ENCODE data around the gene PPP1CA. TPM values are rescaled to one million over a fixed set of nuclear protein-coding genes. Genes with fewer than 3 reads are reported as not detected.
A peak's percentile ranks its signal among the peaks of the same experiment; 100 is the strongest.

Gene PPP1CA
- total RNA-seq, 2 experiments from 2014 or later = 202 to 204 TPM

DNA sequence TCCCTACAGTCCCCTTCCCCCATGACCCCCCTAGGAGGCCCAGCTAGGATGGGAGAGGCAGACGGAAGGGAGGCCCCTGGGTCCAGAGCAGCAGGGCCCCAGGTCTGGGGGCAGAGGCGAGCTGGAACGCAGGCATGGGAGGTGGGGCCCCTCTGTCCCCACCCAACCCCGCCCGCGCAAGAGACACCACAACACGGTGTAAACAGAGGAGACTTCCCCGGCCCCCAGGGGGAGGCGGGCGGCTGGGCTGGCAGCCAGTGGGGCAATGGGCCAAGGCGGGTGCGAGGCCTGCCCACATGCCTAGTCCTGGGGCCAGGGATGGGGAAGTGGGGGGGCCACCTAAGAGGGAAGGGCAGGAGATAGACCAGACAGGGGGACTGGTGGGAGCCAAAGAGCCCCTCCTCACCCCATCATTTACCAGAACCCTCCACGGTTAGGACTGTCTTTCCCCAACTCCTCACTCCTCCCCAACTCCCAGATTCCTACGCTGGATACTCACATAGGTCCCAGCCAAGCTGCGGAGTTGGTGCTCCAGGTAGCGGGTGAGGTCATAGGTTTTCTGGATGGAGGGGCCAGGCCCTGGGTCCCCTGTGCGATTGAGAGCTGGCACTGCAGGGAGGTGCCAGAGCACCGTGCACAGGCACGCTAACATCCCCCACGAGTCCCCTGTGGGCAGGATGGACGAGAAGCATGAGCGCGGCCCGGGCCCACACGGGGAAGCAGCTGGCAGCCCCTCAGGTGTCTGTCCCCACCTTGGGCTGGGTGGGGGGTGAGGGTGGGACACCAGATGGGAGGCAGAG, 34.5 kb downstream of the PPP1CA start:
- CTCF ChIA-PET = interaction anchor here (1.6 to 3.2 kb wide), 2 partner anchors 15 to 16 kb away, joined by 4 to 13 read pairs; no protein-coding TSS in a partner anchor
- peaks cover 13% of the 10 kb centered on the region for H3K27me3 Mint-ChIP-seq (ENCODE audit: low read depth)
- no peak overlapping the region for H3K27ac Mint-ChIP-seq
- H3K9me3 Mint-ChIP-seq = no peaks in the 10 kb centered on the region
- intact Hi-C loops (cut with micrococcal nuclease) = no loop called here
- no peaks in the 10 kb centered on the region for H3K36me3 Mint-ChIP-seq (ENCODE audit: low read depth)
- H3K4me3 Mint-ChIP-seq = no peak overlapping the region
- DNase-seq = no peak
- H3K4me1 Mint-ChIP-seq (ENCODE audit: low read depth) = peaks cover 21% of the 10 kb centered on the region

DNA sequence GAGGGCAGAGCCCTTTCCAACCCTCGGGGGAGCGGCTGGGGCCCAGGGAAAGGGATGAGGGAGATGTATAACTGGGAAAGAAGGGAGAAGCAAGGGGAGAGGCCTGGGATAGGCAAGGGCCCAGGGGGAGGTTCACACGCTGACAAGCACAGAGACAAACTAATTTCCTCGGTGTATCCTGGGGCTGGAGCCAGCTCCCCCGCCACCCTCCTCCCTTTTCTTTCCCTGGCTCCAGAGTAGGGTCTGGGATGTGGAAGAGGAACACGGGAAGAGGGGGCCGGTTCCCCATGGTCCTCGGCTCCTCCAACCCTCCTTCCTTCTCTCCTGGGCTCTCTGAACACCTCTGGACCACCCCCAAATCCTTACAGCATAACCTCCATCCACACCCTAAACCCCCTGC, 35.1 kb downstream of the PPP1CA start:
- intact Hi-C loops (cut with micrococcal nuclease) = no loop called here
- CTCF ChIA-PET = interaction anchor here (3.2 kb wide), 1 partner anchor 15 kb away, joined by 13 read pairs; no protein-coding TSS in a partner anchor
- DNase-seq = no peak
- Mint-ChIP-seq H3K9me3 (no peaks in the 10 kb centered on the region), H3K27ac (no peak overlapping the region), H3K36me3 (ENCODE audit: low read depth) (no peaks in the 10 kb centered on the region), H3K27me3 (ENCODE audit: low read depth) (peaks cover 9% of the 10 kb centered on the region), H3K4me3 (no peak overlapping the region), H3K4me1 (ENCODE audit: low read depth) (peaks cover 17% of the 10 kb centered on the region)

- H3K27ac Mint-ChIP-seq = no peak overlapping the region
- peaks cover 12% of the 10 kb centered on the region for H3K4me1 Mint-ChIP-seq (ENCODE audit: low read depth)
- no peaks in the 10 kb centered on the region for H3K36me3 Mint-ChIP-seq (ENCODE audit: low read depth)
- no peak overlapping the region for H3K4me3 Mint-ChIP-seq
- peaks cover 4% of the 10 kb centered on the region for H3K27me3 Mint-ChIP-seq (ENCODE audit: low read depth)
- CTCF ChIA-PET = interaction anchor here (0.6 to 17.3 kb wide), 4 partner anchors 9 to 25 kb away, joined by 3 to 636 read pairs (median 10); partner anchors contain the start of gene CLCF1
- no peaks in the 10 kb centered on the region for H3K9me3 Mint-ChIP-seq
- intact Hi-C loops (cut with micrococcal nuclease) = no loop called here
- no peak for DNase-seq
Measured at GRCh38 chr11:67365736-67366444, 35.8 kb downstream of the PPP1CA start.

DNA sequence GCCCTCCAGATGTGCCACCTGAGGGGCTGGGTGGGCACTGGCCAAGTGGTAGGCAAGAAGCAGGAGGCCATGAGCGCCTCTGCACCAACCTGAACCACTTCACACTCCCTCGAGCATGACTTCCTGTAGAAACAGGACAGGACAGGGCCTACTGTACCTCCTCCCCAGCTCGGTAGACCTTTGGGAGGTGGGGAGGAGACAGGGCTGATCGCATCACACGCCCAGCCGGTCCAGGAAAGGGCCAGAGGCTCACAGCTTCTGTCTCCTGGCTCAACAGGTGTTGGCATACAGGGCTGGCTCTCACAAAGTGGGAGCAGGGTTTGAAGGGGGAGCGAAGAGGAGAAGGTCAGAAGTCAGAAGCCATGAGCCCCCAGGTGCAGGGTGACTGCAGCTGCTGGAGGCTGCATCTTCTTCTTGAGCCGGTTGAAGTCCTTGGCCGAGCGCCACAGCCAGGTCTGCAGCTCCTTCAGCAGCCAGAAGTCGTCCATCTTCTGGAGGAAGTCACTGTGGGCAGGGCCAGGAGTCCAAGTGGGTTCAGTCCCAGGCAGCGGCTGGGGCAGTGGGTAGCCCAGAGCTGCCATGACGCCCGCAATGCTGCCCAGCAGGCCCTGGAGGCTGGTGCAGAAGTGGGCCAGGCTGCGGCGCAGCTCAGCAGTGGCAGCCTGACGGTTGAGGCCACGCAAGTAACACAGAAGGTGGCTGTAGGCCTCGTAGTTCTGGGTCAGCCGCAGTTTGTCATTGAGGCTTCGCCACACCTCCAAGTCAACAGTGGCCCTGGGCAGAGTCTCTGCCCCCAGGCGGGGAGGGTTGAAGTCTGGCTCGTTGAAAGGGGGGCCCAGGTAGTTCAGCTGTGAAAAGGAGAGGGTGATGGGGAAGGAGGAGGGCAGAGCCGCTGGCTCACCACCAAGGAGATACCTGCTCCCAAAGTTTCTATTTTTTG, 36.6 kb downstream of the PPP1CA start:
- H3K4me3 Mint-ChIP-seq = no peak overlapping the region
- no peaks in the 10 kb centered on the region for H3K27me3 Mint-ChIP-seq (ENCODE audit: low read depth)
- H3K9me3 Mint-ChIP-seq = no peaks in the 10 kb centered on the region
- H3K4me1 Mint-ChIP-seq (ENCODE audit: low read depth) = peaks cover 12% of the 10 kb centered on the region
- no peak for DNase-seq
- no peaks in the 10 kb centered on the region for H3K36me3 Mint-ChIP-seq (ENCODE audit: low read depth)
- CTCF ChIA-PET = interaction anchor here (0.6 to 17.3 kb wide), 5 partner anchors 8 to 26 kb away, joined by 3 to 636 read pairs (median 6); partner anchors contain the start of gene CLCF1
- intact Hi-C loops (cut with micrococcal nuclease) = no loop called here
- H3K27ac Mint-ChIP-seq = no peak overlapping the region

GRCh38 chr11:67364169-67364568, 37.5 kb downstream of the PPP1CA start:
- CTCF ChIA-PET = interaction anchor here (0.7 to 17.3 kb wide), 3 partner anchors 9 to 14 kb away, joined by 4 to 636 read pairs (median 13); partner anchors contain the start of gene CLCF1
- peaks cover 12% of the 10 kb centered on the region for H3K4me1 Mint-ChIP-seq (ENCODE audit: low read depth)
- no peak overlapping the region for H3K27ac Mint-ChIP-seq
- intact Hi-C loops (cut with micrococcal nuclease) = no loop called here
- no peaks in the 10 kb centered on the region for H3K9me3 Mint-ChIP-seq
- H3K27me3 Mint-ChIP-seq (ENCODE audit: low read depth) = no peaks in the 10 kb centered on the region
- DNase-seq = no peak
- no peak overlapping the region for H3K4me3 Mint-ChIP-seq
- H3K36me3 Mint-ChIP-seq (ENCODE audit: low read depth) = no peaks in the 10 kb centered on the region

DNA sequence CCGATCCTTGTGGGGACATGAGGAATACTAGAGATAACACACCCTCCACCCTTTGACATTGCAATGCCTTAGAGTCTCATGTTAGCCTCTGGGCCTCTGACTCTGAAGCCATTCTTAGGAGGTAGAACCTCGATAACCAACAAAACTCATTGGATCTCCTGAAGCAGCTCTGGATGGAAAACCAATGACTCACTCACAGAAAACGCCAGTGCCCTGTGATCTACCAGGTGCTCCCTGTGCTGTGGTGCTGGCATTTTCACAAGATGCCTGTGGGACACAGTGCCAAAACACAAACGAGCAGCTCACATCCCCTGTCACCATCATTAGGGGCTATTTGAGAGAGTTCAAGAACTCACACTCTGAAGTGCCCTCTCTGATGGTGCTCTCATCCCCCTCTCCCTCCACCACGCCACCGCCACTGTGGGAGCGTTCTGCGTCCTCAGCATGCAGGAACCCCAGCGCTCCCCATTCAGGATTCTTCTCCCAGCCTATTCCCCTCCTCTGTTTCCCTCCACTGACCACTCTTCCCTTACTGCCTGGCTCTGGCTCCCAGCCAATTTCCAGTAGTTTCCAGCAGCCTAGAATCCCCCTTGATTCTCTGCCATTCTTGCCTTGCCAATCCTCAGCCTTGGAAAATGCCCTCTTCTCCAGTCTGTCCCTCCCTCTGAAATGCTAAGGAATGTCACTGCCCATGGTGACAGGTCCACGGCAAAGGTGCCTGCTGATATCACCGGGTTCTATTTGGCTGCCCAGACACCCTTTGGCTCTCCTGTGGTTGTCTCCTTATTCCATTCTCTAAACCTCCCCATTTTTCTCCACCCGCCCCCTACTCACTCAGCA, 43.6 kb downstream of the PPP1CA start:
- Mint-ChIP-seq H3K27ac (no peak overlapping the region), H3K4me1 (ENCODE audit: low read depth) (peaks cover 20% of the 10 kb centered on the region), H3K36me3 (ENCODE audit: low read depth) (no peaks in the 10 kb centered on the region), H3K4me3 (no peak overlapping the region), H3K9me3 (no peaks in the 10 kb centered on the region), H3K27me3 (ENCODE audit: low read depth) (no peaks in the 10 kb centered on the region)
- CTCF ChIA-PET = interaction anchor here (1.3 to 17.3 kb wide), 4 partner anchors 13 to 111 kb away, joined by 3 to 636 read pairs (median 26); partner anchors contain the start of genes CLCF1 and TMEM134
- DNase-seq = no peak
- intact Hi-C loops (cut with micrococcal nuclease) = loop anchor here (1.0 kb wide), 1 partner anchor 24 kb away; no protein-coding TSS in a partner anchor

DNA sequence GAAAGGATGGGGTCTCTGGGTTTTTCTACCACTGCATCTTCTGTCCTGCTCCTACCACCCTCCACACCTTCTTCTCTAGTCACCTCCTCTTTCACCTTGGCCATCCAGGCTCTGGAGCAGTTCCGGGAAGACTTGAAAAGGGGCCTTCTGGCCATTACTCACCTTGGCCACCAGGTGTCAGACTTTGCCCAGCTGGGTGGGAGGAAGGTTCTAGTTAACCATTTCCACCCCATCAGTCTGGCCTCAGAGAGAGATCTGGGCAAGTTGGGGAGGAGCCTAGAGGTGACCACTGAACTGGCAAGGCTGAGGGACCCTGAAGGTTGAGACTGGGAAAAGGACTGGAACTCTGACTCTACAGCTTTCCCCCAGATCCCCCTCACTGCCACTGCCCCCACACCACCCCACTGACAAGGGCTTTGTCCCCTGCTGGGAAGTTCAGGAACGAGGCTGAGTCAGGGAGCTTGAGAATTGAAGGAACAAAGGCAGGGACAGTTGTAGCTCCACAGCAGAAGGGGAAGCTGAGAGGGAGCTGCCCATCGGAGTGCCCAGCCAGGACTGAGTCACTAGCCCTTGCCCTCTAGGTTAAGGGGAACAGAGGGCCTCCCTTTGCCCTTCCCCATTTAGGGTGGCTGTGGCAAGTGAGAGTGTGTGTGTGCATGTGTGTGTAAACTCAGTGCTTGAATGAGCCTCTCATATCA, 44.6 kb downstream of the PPP1CA start:
- DNase-seq = peak; percentile 82
- no peaks in the 10 kb centered on the region for H3K9me3 Mint-ChIP-seq
- peak overlapping the region; percentile 20 for H3K4me3 Mint-ChIP-seq
- peak overlapping the region; percentile 75 for H3K27ac Mint-ChIP-seq
- no peaks in the 10 kb centered on the region for H3K36me3 Mint-ChIP-seq (ENCODE audit: low read depth)
- peaks cover 28% of the 10 kb centered on the region for H3K4me1 Mint-ChIP-seq (ENCODE audit: low read depth)
- H3K27me3 Mint-ChIP-seq (ENCODE audit: low read depth) = no peaks in the 10 kb centered on the region
- CTCF ChIA-PET = interaction anchor here (0.8 to 17.3 kb wide), 17 partner anchors 8 to 226 kb away, joined by 3 to 636 read pairs (median 4); partner anchors contain the start of genes CLCF1, PPP1CA, RAD9A and TBC1D10C
- intact Hi-C loops (cut with micrococcal nuclease) = loop anchor here (1.0 kb wide), 1 partner anchor 25 kb away; no protein-coding TSS in a partner anchor

DNA sequence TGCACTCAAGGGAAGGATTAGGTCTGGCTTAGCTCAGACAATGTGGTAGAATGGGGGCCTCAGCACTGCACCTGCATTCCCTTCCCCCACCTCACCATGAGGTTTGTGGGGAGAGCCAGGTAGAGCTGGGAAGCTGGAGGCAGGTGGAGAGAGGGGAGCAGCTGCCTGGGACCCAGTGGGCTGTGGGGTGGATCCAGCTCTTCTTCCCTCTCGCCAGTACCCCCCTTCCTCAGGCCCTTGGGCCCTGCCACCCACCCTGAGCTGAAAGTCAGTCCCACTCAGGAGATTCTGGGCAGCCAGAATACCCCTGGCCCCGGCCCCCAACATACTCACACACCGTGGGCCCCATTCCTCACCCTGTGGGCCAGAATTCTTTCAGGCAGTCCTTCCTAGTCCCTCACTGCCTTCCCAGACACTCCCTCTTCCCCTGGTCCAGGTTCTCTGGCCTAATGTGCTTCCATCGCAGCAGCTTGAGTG, 45.2 kb downstream of the PPP1CA start:
- intact Hi-C loops (cut with micrococcal nuclease) = no loop called here
- H3K27me3 Mint-ChIP-seq (ENCODE audit: low read depth) = no peaks in the 10 kb centered on the region
- H3K27ac Mint-ChIP-seq = peak overlapping the region; percentile 75
- CTCF ChIA-PET = interaction anchor here (0.8 to 17.3 kb wide), 16 partner anchors 9 to 228 kb away, joined by 3 to 636 read pairs (median 4); partner anchors contain the start of genes CLCF1, GSTP1, PPP1CA and RAD9A
- H3K4me1 Mint-ChIP-seq (ENCODE audit: low read depth) = peaks cover 32% of the 10 kb centered on the region
- no peaks in the 10 kb centered on the region for H3K9me3 Mint-ChIP-seq
- H3K36me3 Mint-ChIP-seq (ENCODE audit: low read depth) = no peaks in the 10 kb centered on the region
- DNase-seq = no peak
- peak overlapping the region; percentile 20 for H3K4me3 Mint-ChIP-seq

DNA sequence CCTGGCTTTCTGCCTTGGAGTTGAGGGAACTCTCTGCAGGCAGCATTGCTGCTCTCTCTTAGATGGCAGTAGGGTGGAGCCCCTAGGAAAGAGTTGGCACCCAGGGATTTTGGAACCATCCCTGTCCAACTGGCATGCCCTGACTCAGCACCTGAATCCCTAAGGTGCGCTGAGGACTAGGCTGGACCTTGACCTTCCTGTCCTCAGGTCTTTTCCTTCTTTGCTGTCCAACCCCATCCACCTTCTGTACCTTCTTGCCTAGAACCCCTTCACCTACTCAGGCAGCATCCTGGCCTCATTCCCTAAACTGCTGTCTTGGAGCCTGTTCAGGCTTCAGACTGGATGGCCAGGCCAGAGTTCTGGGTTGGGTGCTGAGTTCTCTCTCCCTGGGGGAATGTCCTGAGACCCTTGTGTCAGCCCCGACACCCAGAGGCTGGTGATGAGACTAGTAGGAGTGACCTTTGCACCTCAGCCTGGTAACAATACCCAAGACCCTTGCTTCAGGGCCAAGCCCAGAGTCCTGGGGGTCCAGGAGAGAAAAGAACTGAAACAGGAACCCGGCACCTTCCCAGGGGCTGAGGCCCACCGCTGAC, 45.8 kb downstream of the PPP1CA start:
- H3K4me1 Mint-ChIP-seq (ENCODE audit: low read depth) = peaks cover 38% of the 10 kb centered on the region
- no peaks in the 10 kb centered on the region for H3K36me3 Mint-ChIP-seq (ENCODE audit: low read depth)
- H3K27ac Mint-ChIP-seq = peak overlapping the region; percentile 60
- no peak overlapping the region for H3K4me3 Mint-ChIP-seq
- intact Hi-C loops (cut with micrococcal nuclease) = no loop called here
- H3K9me3 Mint-ChIP-seq = no peaks in the 10 kb centered on the region
- H3K27me3 Mint-ChIP-seq (ENCODE audit: low read depth) = no peaks in the 10 kb centered on the region
- DNase-seq = no peak
- CTCF ChIA-PET = interaction anchor here (0.7 to 17.3 kb wide), 16 partner anchors 8 to 228 kb away, joined by 3 to 636 read pairs (median 4); partner anchors contain the start of genes CLCF1, GSTP1, PPP1CA and TBC1D10C
